Measurements from ENCODE around the gene PHC3.

Gene PHC3

GRCh38 chr3:170077361-170077760 lies 104.2 kb downstream of the PHC3 start:
- Histone ChIP-seq H3K4me1 (ENCODE audit: control insufficient read depth, insufficient read depth, low read depth, low read length) (peaks cover 17% of the 10 kb centered on the region), H3K36me3 (ENCODE audit: control insufficient read depth in 1 of 2, insufficient read depth in 2 of 2, low read depth in 1 of 2, low read length in 2 of 2) (peaks cover 3 to 44% of the 10 kb centered on the region in 2 experiments), H3K27me3 (ENCODE audit: control insufficient read depth in 1 of 2, insufficient read depth in 1 of 2, low read length in 2 of 2) (no peaks in the 10 kb centered on the region), H3K18ac (ENCODE audit: low read depth in 1 of 2, low read length in 2 of 2) (no peak overlapping the region), H2AK5ac (ENCODE audit: low read length, severe bottlenecking) (peak overlapping the region; percentile 66), H3K14ac (ENCODE audit: low read length in 2 of 2) (no peak overlapping the region), H2BK120ac (ENCODE audit: low read depth, low read length) (no peak overlapping the region), H3K9ac (ENCODE audit: low read length) (no peak overlapping the region), H4K91ac (ENCODE audit: low read length) (no peak overlapping the region), H2BK15ac (ENCODE audit: low read depth, poor library complexity, severe bottlenecking) (no peak overlapping the region), H4K8ac (ENCODE audit: low read length) (no peak overlapping the region), H3K4me2 (ENCODE audit: low read length, poor library complexity, severe bottlenecking) (no peak overlapping the region), H3K4ac (ENCODE audit: low read depth in 1 of 2, low read length in 2 of 2) (no peak overlapping the region), H3K27ac (ENCODE audit: low read length, poor library complexity, severe bottlenecking) (peak overlapping the region; percentile 15), H3K23ac (ENCODE audit: low read length in 2 of 2) (no peak overlapping the region), H3K4me3 (ENCODE audit: insufficient read depth in 1 of 2, low read depth in 1 of 2, low read length in 2 of 2) (no peak overlapping the region), H3K79me1 (replicated peaks; ENCODE audit: low read length, poor library complexity, severe bottlenecking) (peaks cover 6% of the 10 kb centered on the region), H2BK12ac (ENCODE audit: low read length in 2 of 2) (no peak overlapping the region), H2BK5ac (ENCODE audit: low read depth, low read length, poor library complexity, severe bottlenecking) (no peak overlapping the region), H2AFZ (ENCODE audit: low read depth, low read length) (no peak overlapping the region), H3K9me3 (ENCODE audit: control insufficient read depth, low read length) (no peaks in the 10 kb centered on the region)
- no peak for DNase-seq
- 90% methylated on average over 10 of the region's 10 CpGs for WGBS

- H3K18ac ChIP-seq (ENCODE audit: low read depth in 1 of 2, low read length in 2 of 2): no peak overlapping the region
- peak overlapping the region; percentile 49 for H3K27ac ChIP-seq (ENCODE audit: low read length, poor library complexity, severe bottlenecking)
- H2BK5ac ChIP-seq (ENCODE audit: low read depth, low read length, poor library complexity, severe bottlenecking): no peak overlapping the region
- H3K36me3 ChIP-seq (ENCODE audit: control insufficient read depth in 1 of 2, insufficient read depth in 2 of 2, low read depth in 1 of 2, low read length in 2 of 2): peaks cover 3 to 39% of the 10 kb centered on the region in 2 experiments
- H3K14ac ChIP-seq (ENCODE audit: low read length in 2 of 2): no peak overlapping the region
- no peaks in the 10 kb centered on the region for H3K27me3 ChIP-seq (ENCODE audit: control insufficient read depth in 1 of 2, insufficient read depth in 1 of 2, low read length in 2 of 2)
- no peak overlapping the region for H2BK15ac ChIP-seq (ENCODE audit: low read depth, poor library complexity, severe bottlenecking)
- no peak overlapping the region for H3K4me3 ChIP-seq (ENCODE audit: insufficient read depth in 1 of 2, low read depth in 1 of 2, low read length in 2 of 2)
- no peak overlapping the region for H3K9ac ChIP-seq (ENCODE audit: low read length)
- H2BK12ac ChIP-seq (ENCODE audit: low read length in 2 of 2): no peak overlapping the region
- DNase-seq: peak; percentile 60
- no peak overlapping the region for H4K91ac ChIP-seq (ENCODE audit: low read length)
- H3K9me3 ChIP-seq (ENCODE audit: control insufficient read depth, low read length): no peaks in the 10 kb centered on the region
- peaks cover 17% of the 10 kb centered on the region for H3K4me1 ChIP-seq (ENCODE audit: control insufficient read depth, insufficient read depth, low read depth, low read length)
- no peak overlapping the region for H3K4me2 ChIP-seq (ENCODE audit: low read length, poor library complexity, severe bottlenecking)
- no peak overlapping the region for H3K23ac ChIP-seq (ENCODE audit: low read length in 2 of 2)
- H3K4ac ChIP-seq (ENCODE audit: low read depth in 1 of 2, low read length in 2 of 2): no peak overlapping the region
- H3K79me1 ChIP-seq (replicated peaks; ENCODE audit: low read length, poor library complexity, severe bottlenecking): peaks cover 6% of the 10 kb centered on the region
- H4K8ac ChIP-seq (ENCODE audit: low read length): no peak overlapping the region
- H2AK5ac ChIP-seq (ENCODE audit: low read length, severe bottlenecking): no peak overlapping the region
- H2BK120ac ChIP-seq (ENCODE audit: low read depth, low read length): no peak overlapping the region
- WGBS: 91% methylated on average over 5 of the region's 6 CpGs
- H2AFZ ChIP-seq (ENCODE audit: low read depth, low read length): no peak overlapping the region
These were observed 104.8 kb downstream of the PHC3 start for GRCh38 chr3:170076715-170077238.

- Histone ChIP-seq H2AK5ac (ENCODE audit: low read length, severe bottlenecking) (no peak overlapping the region), H3K23ac (ENCODE audit: low read length in 2 of 2) (no peak overlapping the region), H3K36me3 (ENCODE audit: control insufficient read depth in 1 of 2, insufficient read depth in 2 of 2, low read depth in 1 of 2, low read length in 2 of 2) (peaks cover 3 to 32% of the 10 kb centered on the region in 2 experiments), H3K79me1 (replicated peaks; ENCODE audit: low read length, poor library complexity, severe bottlenecking) (peaks cover 6% of the 10 kb centered on the region), H4K91ac (ENCODE audit: low read length) (no peak overlapping the region), H3K18ac (ENCODE audit: low read depth in 1 of 2, low read length in 2 of 2) (no peak overlapping the region), H3K27me3 (ENCODE audit: control insufficient read depth in 1 of 2, insufficient read depth in 1 of 2, low read length in 2 of 2) (no peaks in the 10 kb centered on the region), H3K9me3 (ENCODE audit: control insufficient read depth, low read length) (no peaks in the 10 kb centered on the region), H3K4me1 (ENCODE audit: control insufficient read depth, insufficient read depth, low read depth, low read length) (peaks cover 18% of the 10 kb centered on the region), H2AFZ (ENCODE audit: low read depth, low read length) (no peak overlapping the region), H4K8ac (ENCODE audit: low read length) (no peak overlapping the region), H3K4ac (ENCODE audit: low read depth in 1 of 2, low read length in 2 of 2) (no peak overlapping the region), H2BK5ac (ENCODE audit: low read depth, low read length, poor library complexity, severe bottlenecking) (no peak overlapping the region), H2BK12ac (ENCODE audit: low read length in 2 of 2) (no peak overlapping the region), H2BK120ac (ENCODE audit: low read depth, low read length) (no peak overlapping the region), H3K14ac (ENCODE audit: low read length in 2 of 2) (no peak overlapping the region), H3K4me2 (ENCODE audit: low read length, poor library complexity, severe bottlenecking) (no peak overlapping the region), H3K9ac (ENCODE audit: low read length) (no peak overlapping the region), H3K4me3 (ENCODE audit: insufficient read depth in 1 of 2, low read depth in 1 of 2, low read length in 2 of 2) (no peak overlapping the region), H3K27ac (ENCODE audit: low read length, poor library complexity, severe bottlenecking) (no peak overlapping the region), H2BK15ac (ENCODE audit: low read depth, poor library complexity, severe bottlenecking) (no peak overlapping the region)
- 95% methylated on average over 3 of the region's 4 CpGs for WGBS
- DNase-seq: no peak
These were observed 106.0 kb downstream of the PHC3 start for GRCh38 chr3:170075441-170076091.

GRCh38 chr3:170064108-170064507 lies 117.4 kb downstream of the PHC3 start:
- Histone ChIP-seq H3K4ac (ENCODE audit: low read depth in 1 of 2, low read length in 2 of 2) (no peak overlapping the region), H2BK15ac (ENCODE audit: low read depth, poor library complexity, severe bottlenecking) (no peak overlapping the region), H3K4me3 (ENCODE audit: insufficient read depth in 1 of 2, low read depth in 1 of 2, low read length in 2 of 2) (no peak overlapping the region), H3K9ac (ENCODE audit: low read length) (no peak overlapping the region), H3K9me3 (ENCODE audit: control insufficient read depth, low read length) (no peaks in the 10 kb centered on the region), H4K8ac (ENCODE audit: low read length) (no peak overlapping the region), H3K4me2 (ENCODE audit: low read length, poor library complexity, severe bottlenecking) (no peak overlapping the region), H3K14ac (ENCODE audit: low read length in 2 of 2) (no peak overlapping the region), H3K4me1 (ENCODE audit: control insufficient read depth, insufficient read depth, low read depth, low read length) (peaks cover 1% of the 10 kb centered on the region), H3K18ac (ENCODE audit: low read depth in 1 of 2, low read length in 2 of 2) (no peak overlapping the region), H2BK12ac (ENCODE audit: low read length in 2 of 2) (no peak overlapping the region), H4K91ac (ENCODE audit: low read length) (no peak overlapping the region), H3K27me3 (ENCODE audit: control insufficient read depth in 1 of 2, insufficient read depth in 1 of 2, low read length in 2 of 2) (no peaks in the 10 kb centered on the region), H2AFZ (ENCODE audit: low read depth, low read length) (no peak overlapping the region), H2BK5ac (ENCODE audit: low read depth, low read length, poor library complexity, severe bottlenecking) (no peak overlapping the region), H3K36me3 (ENCODE audit: control insufficient read depth in 1 of 2, insufficient read depth in 2 of 2, low read depth in 1 of 2, low read length in 2 of 2) (no peaks in the 10 kb centered on the region), H2AK5ac (ENCODE audit: low read length, severe bottlenecking) (no peak overlapping the region), H3K27ac (ENCODE audit: low read length, poor library complexity, severe bottlenecking) (no peak overlapping the region), H3K23ac (ENCODE audit: low read length in 2 of 2) (no peak overlapping the region), H3K79me1 (replicated peaks; ENCODE audit: low read length, poor library complexity, severe bottlenecking) (no peaks in the 10 kb centered on the region), H2BK120ac (ENCODE audit: low read depth, low read length) (no peak overlapping the region)
- no peak for DNase-seq
- WGBS: 96% methylated on average over 18 of the region's 18 CpGs
